A549 (cell line): Measurements from ENCODE around the gene THRAP3. TPM values are rescaled to one million over a fixed set of nuclear protein-coding genes. Genes with fewer than 3 reads are reported as not detected.

Experiments used
- ATAC-seq, 2 experiments: fragments of 200-7000 bp in 1 of 2; fragments of >200 bp in 1 of 2; cut with Nextera tagmentation in 1 of 2; cut with Tn5 transposase in 1 of 2; 3 replicates each; pipeline versions ENCODE4 v1.8.0 to v1.9.1; 2018 to 2020; ENCODE audit warnings: mild to moderate bottlenecking in 1 of 2, moderate library complexity in 1 of 2
- CTCF ChIA-PET: fragments of 300-600 bp; sonication (Branson Sonifier 250); formaldehyde crosslinking; extraction: SDS; loops from one replicate; lab custom pipeline; 2021; ENCODE audit warnings: antibody characterized with exemption, inconsistent platforms; lab: Yijun Ruan, JAX
- POLR2A ChIA-PET: fragments of 350-600 bp; formaldehyde crosslinking; extraction: SDS; loops from one replicate; lab custom pipeline; 2021; ENCODE audit warnings: antibody characterized with exemption, inconsistent platforms; lab: Yijun Ruan, JAX
- DNase-seq, 2 experiments: peaks; one replicate each; pipeline versions ENCODE4 v3.0.0 to v3.0.0-alpha.2; 2011 to 2016; ENCODE audit warnings: low read depth in 1 of 2, low spot score in 1 of 2
- FAIRE-seq: peaks from 2 replicates; lab custom pipeline; 2011; peaks lifted over from hg19 to GRCh38; lab: Jason Lieb, UNC
- H3K27ac ChIP-seq, 2 experiments: fragments of >200 bp; sonication (Bioruptor Twin); formaldehyde crosslinking; 3 replicates each; pipeline ENCODE4 v1.5.1; 2016 to 2017
- H3K4me1 ChIP-seq: fragments of >200 bp; sonication (Bioruptor Twin); formaldehyde crosslinking; 3 replicates; pipeline ENCODE4 v1.6.1; 2016
- H3K4me2 ChIP-seq: fragments of >200 bp; sonication (Bioruptor Twin); formaldehyde crosslinking; 3 replicates; pipeline ENCODE4 v1.6.1; 2016
- H3K4me3 ChIP-seq: fragments of >200 bp; sonication (Bioruptor Twin); formaldehyde crosslinking; 3 replicates; pipeline ENCODE4 v1.5.1; 2016
- H3K9me3 ChIP-seq: fragments of >200 bp; sonication (Bioruptor Twin); formaldehyde crosslinking; 3 replicates; pipeline ENCODE4 v1.6.1; 2016
- ATOH8 ChIP-seq: fragments of 250-450 bp; sonication (Bioruptor Pico); IDR thresholded peaks from 2 replicates; pipeline ENCODE4 v1.5.0; 2020; ENCODE audit warnings: low read depth, mild to moderate bottlenecking, moderate library complexity
- CHD2 ChIP-seq: fragments of 150-350 bp; IDR thresholded peaks from 2 replicates; pipeline ENCODE4 v1.6.1; 2014; ENCODE audit warnings: low read length; ENCODE audit not compliant: partially characterized antibody
- CHD4 ChIP-seq: fragments of 200-600 bp; sonication (generic); IDR thresholded peaks from 2 replicates; pipeline ENCODE4 v1.6.1; 2016; ENCODE audit warnings: antibody characterized with exemption, mild to moderate bottlenecking, borderline replicate concordance
- EHF ChIP-seq: fragments of 250-450 bp; sonication (Bioruptor Pico); IDR thresholded peaks from 2 replicates; pipeline ENCODE4 v1.5.0; 2020; ENCODE audit warnings: mild to moderate bottlenecking
- ESRRA ChIP-seq: fragments of 150-350 bp; IDR thresholded peaks from 2 replicates; pipeline ENCODE4 v1.6.1; 2014; ENCODE audit warnings: mild to moderate bottlenecking, low read length, borderline replicate concordance
- FOSB ChIP-seq: fragments of 250-450 bp; sonication (Bioruptor Pico); IDR thresholded peaks from 2 replicates; pipeline ENCODE4 v1.5.0; 2020; ENCODE audit warnings: mild to moderate bottlenecking, moderate library complexity
- FOXS1 ChIP-seq: fragments of 250-450 bp; sonication (Bioruptor Pico); IDR thresholded peaks from 2 replicates; pipeline ENCODE4 v1.5.0; 2020; ENCODE audit warnings: mild to moderate bottlenecking, moderate library complexity
- GATA3 ChIP-seq: IDR thresholded peaks from 2 replicates; pipeline ENCODE4 v1.6.1; 2012; ENCODE audit warnings: borderline replicate concordance
- HES2 ChIP-seq: fragments of >200 bp; sonication (Bioruptor Twin); formaldehyde crosslinking; IDR thresholded peaks from 2 replicates; pipeline ENCODE4 v1.6.1; 2016
- HEYL ChIP-seq: fragments of 250-450 bp; sonication (Bioruptor Pico); IDR thresholded peaks from 2 replicates; pipeline ENCODE4 v1.8.0; 2021; ENCODE audit warnings: mild to moderate bottlenecking, moderate library complexity
- JUNB ChIP-seq: fragments of >200 bp; sonication (Bioruptor Twin); formaldehyde crosslinking; IDR thresholded peaks from 2 replicates; pipeline ENCODE4 v1.6.1; 2016
- NPAS2 ChIP-seq: fragments of 250-450 bp; sonication (Bioruptor Pico); IDR thresholded peaks from 2 replicates; pipeline ENCODE4 v1.8.0; 2022; ENCODE audit warnings: mild to moderate bottlenecking, moderate library complexity, borderline replicate concordance
- NR3C1 ChIP-seq: fragments of >200 bp; sonication (Bioruptor Twin); formaldehyde crosslinking; IDR thresholded peaks from 3 replicates; pipeline ENCODE4 v1.6.1; 2017
- POLR2A ChIP-seq: IDR thresholded peaks from 2 replicates; pipeline ENCODE4 v1.6.1; 2012; ENCODE audit warnings: mild to moderate bottlenecking, low read length
- RCOR1 ChIP-seq: fragments of 150-350 bp; IDR thresholded peaks from 2 replicates; pipeline ENCODE4 v1.6.1; 2014; ENCODE audit warnings: antibody characterized with exemption, low read length, low read depth
- REST ChIP-seq: fragments of 200-600 bp; sonication (generic); IDR thresholded peaks from 2 replicates; pipeline ENCODE4 v1.6.1; 2016; ENCODE audit warnings: antibody characterized with exemption, mild to moderate bottlenecking, moderate library complexity
- RFX5 ChIP-seq: fragments of 450-650 bp; IDR thresholded peaks from 2 replicates; pipeline ENCODE4 v1.7.1; 2014; ENCODE audit warnings: antibody characterized with exemption, mild to moderate bottlenecking, moderate library complexity
- RNF2 ChIP-seq: fragments of 200-600 bp; sonication (generic); IDR thresholded peaks from 2 replicates; pipeline ENCODE4 v1.6.1; 2016; ENCODE audit warnings: low read depth, mild to moderate bottlenecking, antibody characterized with exemption, moderate library complexity, borderline replicate concordance
- USF2 ChIP-seq: fragments of 450-650 bp; IDR thresholded peaks from 2 replicates; pipeline ENCODE4 v1.6.1; 2014; ENCODE audit warnings: antibody characterized with exemption
- ZNF302 ChIP-seq: fragments of 250-450 bp; sonication (Bioruptor Pico); IDR thresholded peaks from 2 replicates; pipeline ENCODE4 v1.9.0; 2021; ENCODE audit warnings: inconsistent platforms, mild to moderate bottlenecking, moderate library complexity
- ZSCAN20 ChIP-seq: fragments of 250-450 bp; sonication (Bioruptor Pico); IDR thresholded peaks from 2 replicates; pipeline ENCODE4 v1.8.0; 2022; ENCODE audit warnings: mild to moderate bottlenecking, moderate library complexity
- WGBS: methylation state at CpG from one replicate; pipeline ENCODE4 v1.1.6; 2017; ENCODE audit errors: missing lambda C conversion rate; 5-methylcytosine and 5-hydroxymethylcytosine counted together
- polyA plus RNA-seq, 4 experiments: library from polyadenylated mRNA; depleted of rRNA in 3 of 4; stranded (reverse); fragments of >200 nt; fragmentation: RNase III in 1 of 4; extraction: RNeasy Plus Mini Kit Qiagen cat#74134 plus additional on column Dnase treatment in 1 of 4; gene quantifications; 2 replicates in 3 of 4; 3 replicates in 1 of 4; pipeline ENCODE4 v1.2.3, GENCODE V29; 2011 to 2017

Gene THRAP3
- polyA plus RNA-seq, 2 of the 4 experiments (the other 2 are of a cell fraction) = 60.0 to 60.7 TPM

GRCh38 chr1:36346741-36347370 lies 122.6 kb downstream of the THRAP3 start:
- DNase-seq = no peak
- ChIA-PET CTCF (interaction anchor here (1.1 to 17.8 kb wide), 3 partner anchors 9 to 75 kb away, joined by 3 to 201 read pairs (median 9); no protein-coding TSS in a partner anchor), POLR2A (no interaction called here)
- WGBS = 91% methylated on average over 4 of the region's 8 CpGs
- H3K9me3 ChIP-seq = no peaks in the 10 kb centered on the region
- no peak overlapping the region for H3K4me2 ChIP-seq
- ATAC-seq = no peak
- TF ChIP-seq ESRRA (no peak), HEYL (CRISPR knock-in tag) (no peak), RFX5 (no peak), EHF (no peak), ATOH8 (CRISPR knock-in tag) (no peak), NR3C1 (no peak), FOXS1 (no peak), USF2 (no peak)
- peak overlapping the region in 1 of 2 experiments; percentile 16; a peak in 1 of 6 replicates for H3K27ac ChIP-seq
- peaks cover 42% of the 10 kb centered on the region for H3K4me1 ChIP-seq
- no peak for FAIRE-seq
- no peak overlapping the region for H3K4me3 ChIP-seq

- Histone ChIP-seq H3K4me2 (peak overlapping the region; percentile 80), H3K27ac (peak overlapping the region; percentile 87 to 93), H3K4me3 (no peak overlapping the region), H3K9me3 (no peaks in the 10 kb centered on the region), H3K4me1 (peaks cover 50% of the 10 kb centered on the region)
- TF ChIP-seq HES2 (no peak), CHD2 (no peak)
- CTCF ChIA-PET = interaction anchor here (0.8 to 17.8 kb wide), 5 partner anchors 8 to 72 kb away, joined by 3 to 201 read pairs (median 4); no protein-coding TSS in a partner anchor
- DNase-seq (no peak), FAIRE-seq (no peak), ATAC-seq (no peak)
- POLR2A ChIA-PET = no interaction called here
- 53% methylated on average over 7 of the region's 7 CpGs for WGBS
These were observed 125.0 kb downstream of the THRAP3 start for GRCh38 chr1:36349241-36349671.

- Histone ChIP-seq H3K27ac (peak overlapping the region; percentile 87 to 93), H3K9me3 (no peaks in the 10 kb centered on the region), H3K4me2 (peak overlapping the region; percentile 80), H3K4me3 (no peak overlapping the region), H3K4me1 (peaks cover 50% of the 10 kb centered on the region)
- CTCF ChIA-PET = interaction anchor here (0.8 to 17.8 kb wide), 4 partner anchors 9 to 71 kb away, joined by 3 to 201 read pairs (median 6); no protein-coding TSS in a partner anchor
- ATAC-seq (no peak), DNase-seq (no peak), FAIRE-seq (no peak)
- no peak for TF ChIP-seq CHD4
- no peak for TF ChIP-seq ZSCAN20 (CRISPR knock-in tag)
- TF ChIP-seq RCOR1 = no peak
- TF ChIP-seq ESRRA = no peak
- no peak for TF ChIP-seq HES2
- TF ChIP-seq HEYL (CRISPR knock-in tag) = no peak
- TF ChIP-seq FOSB = no peak
- no peak for TF ChIP-seq REST
- no peak for TF ChIP-seq GATA3
- no peak for TF ChIP-seq RNF2
- TF ChIP-seq POLR2A = no peak
- TF ChIP-seq ZNF302 (CRISPR knock-in tag) = no peak
- no peak for TF ChIP-seq NPAS2 (CRISPR knock-in tag)
- no peak for TF ChIP-seq JUNB
- POLR2A ChIA-PET = interaction anchor here (2.4 kb wide), 1 partner anchor 37 kb away, joined by 9 read pairs; no protein-coding TSS in a partner anchor
- WGBS = 86% methylated on average over 16 of the region's 16 CpGs
These were observed 125.6 kb downstream of the THRAP3 start for GRCh38 chr1:36349839-36350238.
